ENCODE measurements around the gene WNT9B.

DNA sequence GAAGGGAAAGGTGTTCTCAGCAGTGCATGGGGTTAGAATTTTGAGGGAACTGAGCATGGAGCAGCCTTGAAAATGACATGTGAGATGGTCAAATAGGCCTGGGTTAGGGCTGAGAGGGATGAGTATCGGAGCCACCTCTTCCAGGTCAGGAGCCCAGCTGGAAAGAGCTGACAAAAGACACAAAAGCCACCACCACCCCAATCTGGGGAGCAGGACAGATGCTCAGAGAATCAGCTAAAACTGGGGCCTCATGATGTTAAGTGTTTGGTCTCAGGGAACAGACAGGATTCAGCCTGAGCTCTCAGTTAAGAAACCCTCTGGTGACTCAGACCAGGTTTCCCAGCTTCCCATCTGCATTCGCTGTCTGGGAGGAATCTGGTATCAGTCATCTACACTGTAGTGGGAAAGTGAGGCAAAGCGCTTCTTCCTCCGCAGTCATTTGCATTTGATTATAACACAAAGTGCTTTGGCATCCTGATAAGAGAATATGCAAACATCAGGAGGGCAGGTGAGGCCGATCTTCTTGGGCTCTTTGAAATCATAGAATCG lies 2.6 kb downstream of the WNT9B start:
- TF ChIP-seq, protein P1, sequence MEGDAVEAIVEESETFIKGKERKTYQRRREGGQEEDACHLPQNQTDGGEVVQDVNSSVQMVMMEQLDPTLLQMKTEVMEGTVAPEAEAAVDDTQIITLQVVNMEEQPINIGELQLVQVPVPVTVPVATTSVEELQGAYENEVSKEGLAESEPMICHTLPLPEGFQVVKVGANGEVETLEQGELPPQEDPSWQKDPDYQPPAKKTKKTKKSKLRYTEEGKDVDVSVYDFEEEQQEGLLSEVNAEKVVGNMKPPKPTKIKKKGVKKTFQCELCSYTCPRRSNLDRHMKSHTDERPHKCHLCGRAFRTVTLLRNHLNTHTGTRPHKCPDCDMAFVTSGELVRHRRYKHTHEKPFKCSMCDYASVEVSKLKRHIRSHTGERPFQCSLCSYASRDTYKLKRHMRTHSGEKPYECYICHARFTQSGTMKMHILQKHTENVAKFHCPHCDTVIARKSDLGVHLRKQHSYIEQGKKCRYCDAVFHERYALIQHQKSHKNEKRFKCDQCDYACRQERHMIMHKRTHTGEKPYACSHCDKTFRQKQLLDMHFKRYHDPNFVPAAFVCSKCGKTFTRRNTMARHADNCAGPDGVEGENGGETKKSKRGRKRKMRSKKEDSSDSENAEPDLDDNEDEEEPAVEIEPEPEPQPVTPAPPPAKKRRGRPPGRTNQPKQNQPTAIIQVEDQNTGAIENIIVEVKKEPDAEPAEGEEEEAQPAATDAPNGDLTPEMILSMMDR (IDR thresholded peaks at IDR 0.05) = no peak
- no peak for TF ChIP-seq POLR2A (IDR thresholded peaks at IDR 0.05)

Data from gastroesophageal sphincter (tissue), 3 donors.